H9 (cell line): ENCODE measurements around the gene WDR5. TPM values are rescaled to one million over a fixed set of nuclear protein-coding genes. Genes with fewer than 3 reads are reported as not detected.

Source experiments
- DNase-seq: peaks from one replicate; pipeline ENCODE4 v3.0.0-alpha.2; 2017
- H2AFZ ChIP-seq: one replicate; pipeline ENCODE4 v1.6.1; 2013; ENCODE audit warnings: mild to moderate bottlenecking, low read length, control low read depth, moderate library complexity
- H2AK5ac ChIP-seq: 2 replicates; pipeline ENCODE4 v1.6.1; 2013; ENCODE audit warnings: low read length, control low read depth, mixed read lengths; ENCODE audit not compliant: insufficient read length
- H2BK120ac ChIP-seq: one replicate; pipeline ENCODE4 v1.6.1; 2013; ENCODE audit warnings: low read depth, mild to moderate bottlenecking, low read length, control low read depth, inconsistent platforms; ENCODE audit not compliant: poor library complexity, severe bottlenecking
- H2BK12ac ChIP-seq: 2 replicates; pipeline ENCODE4 v1.6.1; 2013; ENCODE audit warnings: low read length, control low read depth, mixed read lengths, low read depth; ENCODE audit not compliant: insufficient read length
- H2BK15ac ChIP-seq: 2 replicates; pipeline ENCODE4 v1.6.1; 2013; ENCODE audit warnings: low read depth, low read length, control low read depth
- H2BK20ac ChIP-seq: one replicate; pipeline ENCODE4 v1.6.1; 2013; ENCODE audit warnings: low read depth, mild to moderate bottlenecking, low read length, control low read depth, inconsistent platforms; ENCODE audit not compliant: poor library complexity, severe bottlenecking
- H2BK5ac ChIP-seq: 2 replicates; pipeline ENCODE4 v1.6.1; 2013; ENCODE audit warnings: low read length, control low read depth, mixed read lengths; ENCODE audit not compliant: insufficient read length
- H3K14ac ChIP-seq: 2 replicates; pipeline ENCODE4 v1.6.1; 2013; ENCODE audit warnings: low read length, control low read depth; ENCODE audit not compliant: insufficient read depth
- H3K18ac ChIP-seq: 2 replicates; pipeline ENCODE4 v1.6.1; 2013; ENCODE audit warnings: low read depth, mild to moderate bottlenecking, mixed read lengths, low read length, control low read depth; ENCODE audit not compliant: insufficient read length
- H3K23ac ChIP-seq: 2 replicates; pipeline ENCODE4 v1.6.1; 2013; ENCODE audit warnings: low read length, control low read depth, mixed read lengths, low read depth; ENCODE audit not compliant: insufficient read length
- H3K23me2 ChIP-seq: 2 replicates; pipeline ENCODE4 v1.6.1; 2013; ENCODE audit warnings: low read depth, mild to moderate bottlenecking, mixed read lengths, low read length, control low read depth; ENCODE audit not compliant: insufficient read length, poor library complexity, severe bottlenecking
- H3K27ac ChIP-seq: 2 replicates; pipeline ENCODE4 v1.5.1; 2013; ENCODE audit warnings: low read length, control low read depth, mixed read lengths, low read depth; ENCODE audit not compliant: insufficient read length
- H3K27me3 ChIP-seq: 2 replicates; pipeline ENCODE4 v1.6.1; 2013; ENCODE audit warnings: low read length, control low read depth, inconsistent platforms; ENCODE audit not compliant: insufficient read depth
- H3K4ac ChIP-seq: 2 replicates; pipeline ENCODE4 v1.6.1; 2013; ENCODE audit warnings: low read depth, mild to moderate bottlenecking, control low read depth, inconsistent platforms, low read length, moderate library complexity
- H3K4me1 ChIP-seq: 2 replicates; pipeline ENCODE4 v1.6.1; 2013; ENCODE audit warnings: low read length, control low read depth, inconsistent platforms; ENCODE audit not compliant: insufficient read depth
- H3K4me2 ChIP-seq: 2 replicates; pipeline ENCODE4 v1.6.1; 2013; ENCODE audit warnings: low read length, control low read depth, mixed read lengths; ENCODE audit not compliant: insufficient read length, insufficient read depth
- H3K56ac ChIP-seq: 2 replicates; pipeline ENCODE4 v1.6.1; 2013; ENCODE audit warnings: low read depth, mild to moderate bottlenecking, mixed read lengths, low read length, control low read depth; ENCODE audit not compliant: insufficient read length
- H3K79me1 ChIP-seq: 2 replicates; pipeline ENCODE4 v1.6.1; 2013; ENCODE audit warnings: low read depth, mild to moderate bottlenecking, moderate library complexity, low read length, control low read depth, inconsistent platforms; ENCODE audit not compliant: insufficient read depth, poor library complexity, severe bottlenecking
- H3K79me2 ChIP-seq: 2 replicates; pipeline ENCODE4 v1.6.1; 2013; ENCODE audit warnings: low read length, control low read depth, inconsistent platforms; ENCODE audit not compliant: insufficient read depth
- H3K9ac ChIP-seq: 2 replicates; pipeline ENCODE4 v1.6.1; 2013; ENCODE audit warnings: low read length, control low read depth, mixed read lengths; ENCODE audit not compliant: insufficient read length; ENCODE audit errors: extremely low read depth
- H3K9me3 ChIP-seq: one replicate; pipeline ENCODE4 v1.6.1; 2013; ENCODE audit warnings: low read depth, low read length, inconsistent platforms; ENCODE audit not compliant: control insufficient read depth
- H3T11ph ChIP-seq: one replicate; pipeline ENCODE4 v1.6.1; 2013; ENCODE audit warnings: mild to moderate bottlenecking, low read length, control low read depth, inconsistent platforms
- H4K20me1 ChIP-seq: one replicate; pipeline ENCODE4 v1.6.1; 2013; ENCODE audit not compliant: control insufficient read depth, insufficient read length, insufficient read depth
- H4K5ac ChIP-seq: 2 replicates; pipeline ENCODE4 v1.6.1; 2013; ENCODE audit warnings: low read depth, mild to moderate bottlenecking, mixed read lengths, low read length, control low read depth; ENCODE audit not compliant: insufficient read length
- H4K8ac ChIP-seq: replicated peaks from 2 replicates; pipeline ENCODE4 v1.6.1; 2013; ENCODE audit warnings: low read length, control low read depth, mixed read lengths, low read depth; ENCODE audit not compliant: insufficient read length
- H4K91ac ChIP-seq: 2 replicates; pipeline ENCODE4 v1.6.1; 2013; ENCODE audit warnings: low read depth, mild to moderate bottlenecking, moderate library complexity, mixed read lengths, low read length, control low read depth; ENCODE audit not compliant: insufficient read length
- H3K27ac Mint-ChIP-seq, 3 experiments: 2 replicates in 2 of 3; 3 replicates in 1 of 3; pipeline ENCODE4 v1.8.0; 2020 to 2021; ENCODE audit warnings: mixed read lengths in 3 of 3, mild to moderate bottlenecking in 1 of 3, moderate library complexity in 1 of 3
- H3K27me3 Mint-ChIP-seq: 2 replicates; pipeline ENCODE4 v1.8.0; 2021; ENCODE audit warnings: low read depth, mild to moderate bottlenecking, moderate library complexity, mixed read lengths
- H3K36me3 Mint-ChIP-seq, 3 experiments: 2 replicates in 2 of 3; 3 replicates in 1 of 3; pipeline ENCODE4 v1.8.0; 2020 to 2021; ENCODE audit warnings: low read depth in 3 of 3, mixed read lengths in 3 of 3; ENCODE audit not compliant: insufficient read depth in 1 of 3
- H3K4me1 Mint-ChIP-seq, 2 experiments: 2 replicates each; pipeline ENCODE4 v1.8.0; 2020; ENCODE audit warnings: mixed read lengths in 2 of 2
- H3K4me3 Mint-ChIP-seq, 2 experiments: 2 replicates in 1 of 2; 3 replicates in 1 of 2; pipeline ENCODE4 v1.8.0; 2020 to 2021; ENCODE audit warnings: mild to moderate bottlenecking in 2 of 2, mixed read lengths in 2 of 2, moderate library complexity in 1 of 2
- H3K9me3 Mint-ChIP-seq, 2 experiments: 2 replicates in 1 of 2; 3 replicates in 1 of 2; pipeline ENCODE4 v1.8.0; 2020; ENCODE audit warnings: mild to moderate bottlenecking in 2 of 2, mixed read lengths in 2 of 2, moderate library complexity in 1 of 2
- WGBS: extraction: QIAGEN DNeasy Blood & Tissue Kit; methylation state at CpG from one replicate; pipeline ENCODE4 v1.1.7; 2013; ENCODE audit warnings: missing lambda C conversion rate, low lambda C conversion rate, mixed read lengths; ENCODE audit not compliant: insufficient read length; ENCODE audit errors: extremely low coverage; 5-methylcytosine and 5-hydroxymethylcytosine counted together
- total RNA-seq: library from RNA; stranded (reverse); gene quantifications from 2 replicates; pipeline ENCODE4 v1.2.1, GENCODE V29; 2021
- TF ChIP-seq, protein P1 (sequence below): fragments of 200-600 bp; sonication (generic); conservative IDR thresholded peaks from 3 replicates; pipeline ENCODE4 v1.8.0; 2021; ENCODE audit warnings: antibody characterized with exemption, mild to moderate bottlenecking

The WDR5 gene
- total RNA-seq, 1 experiment from 2014 or later, result 72.3 TPM

GRCh38 chr9:134176599-134176968 is 40.7 kb downstream of the WDR5 start:
- Histone ChIP-seq H4K5ac (no peak overlapping the region), H3K79me2 (no peaks in the 10 kb centered on the region), H2BK15ac (no peak overlapping the region), H2AK5ac (no peak overlapping the region), H3K4me2 (no peak overlapping the region), H3K14ac (no peak overlapping the region), H3K23me2 (no peaks in the 10 kb centered on the region), H2BK20ac (no peak overlapping the region), H3T11ph (no peak overlapping the region), H4K20me1 (no peaks in the 10 kb centered on the region), H3K79me1 (no peaks in the 10 kb centered on the region), H2BK120ac (no peak overlapping the region), H3K23ac (no peak overlapping the region), H3K9me3 (no peaks in the 10 kb centered on the region), H3K27ac (no peak overlapping the region), H2BK5ac (no peak overlapping the region), H4K91ac (no peak overlapping the region), H3K4ac (no peak overlapping the region), H2BK12ac (no peak overlapping the region), H3K9ac (no peak overlapping the region), H3K4me1 (no peaks in the 10 kb centered on the region), H4K8ac (no peak overlapping the region), H3K27me3 (no peaks in the 10 kb centered on the region), H2AFZ (no peak overlapping the region), H3K18ac (no peak overlapping the region), H3K56ac (no peak overlapping the region)
- Mint-ChIP-seq H3K4me1 (peaks cover 3 to 12% of the 10 kb centered on the region in 2 experiments; a peak in 3 of 4 replicates), H3K27ac (peak overlapping the region in 1 of 3 experiments; percentile 40; a peak in 1 of 7 replicates), H3K36me3 (no peaks in the 10 kb centered on the region), H3K4me3 (no peak overlapping the region), H3K9me3 (no peaks in the 10 kb centered on the region), H3K27me3 (peaks cover 5% of the 10 kb centered on the region)
- TF ChIP-seq, protein P1, sequence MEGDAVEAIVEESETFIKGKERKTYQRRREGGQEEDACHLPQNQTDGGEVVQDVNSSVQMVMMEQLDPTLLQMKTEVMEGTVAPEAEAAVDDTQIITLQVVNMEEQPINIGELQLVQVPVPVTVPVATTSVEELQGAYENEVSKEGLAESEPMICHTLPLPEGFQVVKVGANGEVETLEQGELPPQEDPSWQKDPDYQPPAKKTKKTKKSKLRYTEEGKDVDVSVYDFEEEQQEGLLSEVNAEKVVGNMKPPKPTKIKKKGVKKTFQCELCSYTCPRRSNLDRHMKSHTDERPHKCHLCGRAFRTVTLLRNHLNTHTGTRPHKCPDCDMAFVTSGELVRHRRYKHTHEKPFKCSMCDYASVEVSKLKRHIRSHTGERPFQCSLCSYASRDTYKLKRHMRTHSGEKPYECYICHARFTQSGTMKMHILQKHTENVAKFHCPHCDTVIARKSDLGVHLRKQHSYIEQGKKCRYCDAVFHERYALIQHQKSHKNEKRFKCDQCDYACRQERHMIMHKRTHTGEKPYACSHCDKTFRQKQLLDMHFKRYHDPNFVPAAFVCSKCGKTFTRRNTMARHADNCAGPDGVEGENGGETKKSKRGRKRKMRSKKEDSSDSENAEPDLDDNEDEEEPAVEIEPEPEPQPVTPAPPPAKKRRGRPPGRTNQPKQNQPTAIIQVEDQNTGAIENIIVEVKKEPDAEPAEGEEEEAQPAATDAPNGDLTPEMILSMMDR, result no peak
- DNase-seq, result no peak
- WGBS, result no CpG with 5 or more reads among the region's 6 CpGs
